Keratinocyte (primary cell): ENCODE results near the gene GTPBP6. TPM values are rescaled to one million over a fixed set of nuclear protein-coding genes. Genes with fewer than 3 reads are reported as not detected.
A peak's percentile ranks its signal among the peaks of the same experiment; 100 is the strongest.

Experiments
- DNase-seq: peaks from one replicate; pipeline ENCODE4 v3.0.0-alpha.2; 2011; ENCODE audit warnings: low read depth, missing footprints, low spot score
- FAIRE-seq: peaks from 2 replicates; lab custom pipeline; 2011; peaks lifted over from hg19 to GRCh38; lab: Jason Lieb, UNC
- H2AFZ ChIP-seq: 2 replicates; pipeline ENCODE4 v1.6.0; 2012; ENCODE audit warnings: low read length, control low read depth, inconsistent platforms; ENCODE audit not compliant: control insufficient read depth
- H3K27ac ChIP-seq: 2 replicates; pipeline ENCODE4 v1.5.1; 2011; ENCODE audit warnings: low read length; ENCODE audit not compliant: control insufficient read depth, insufficient read depth
- H3K27me3 ChIP-seq: 3 replicates; pipeline ENCODE4 v1.6.0; 2011; ENCODE audit warnings: low read length; ENCODE audit not compliant: control insufficient read depth, insufficient read depth; ENCODE audit errors: extremely low read depth
- H3K36me3 ChIP-seq, 2 experiments: 2 replicates in 1 of 2; 3 replicates in 1 of 2; pipeline ENCODE4 v1.5.1; 2011; ENCODE audit warnings: low read length in 2 of 2, mild to moderate bottlenecking in 1 of 2; ENCODE audit not compliant: control insufficient read depth in 2 of 2, insufficient read depth in 2 of 2; ENCODE audit errors: extremely low read depth in 1 of 2
- H3K4me1 ChIP-seq: 3 replicates; pipeline ENCODE4 v1.5.1; 2011; ENCODE audit warnings: low read length; ENCODE audit not compliant: control insufficient read depth, insufficient read depth; ENCODE audit errors: extremely low read depth
- H3K4me2 ChIP-seq: 3 replicates; pipeline ENCODE4 v1.6.0; 2011; ENCODE audit warnings: low read depth, low read length; ENCODE audit not compliant: control insufficient read depth, insufficient read depth; ENCODE audit errors: extremely low read depth
- H3K4me3 ChIP-seq, 3 experiments: fragments of 200-600 bp in 1 of 3; sonication (generic) in 1 of 3; 2 replicates in 2 of 3; 3 replicates in 1 of 3; pipeline ENCODE4 v1.5.1; 2011 to 2016; ENCODE audit warnings: low read length in 3 of 3, mild to moderate bottlenecking in 3 of 3, control low read depth in 2 of 3, inconsistent platforms in 1 of 3, low read depth in 1 of 3, mixed read lengths in 1 of 3, mixed run types in 1 of 3, moderate library complexity in 1 of 3; ENCODE audit not compliant: control insufficient read depth in 2 of 3, insufficient read depth in 2 of 3; ENCODE audit errors: extremely low read depth in 1 of 3
- H3K79me2 ChIP-seq: 2 replicates; pipeline ENCODE4 v1.6.0; 2012; ENCODE audit warnings: low read length; ENCODE audit not compliant: control insufficient read depth, insufficient read depth
- H3K9ac ChIP-seq: 3 replicates; pipeline ENCODE4 v1.6.0; 2011; ENCODE audit warnings: low read length; ENCODE audit not compliant: control insufficient read depth, insufficient read depth; ENCODE audit errors: extremely low read depth
- H3K9me1 ChIP-seq: 3 replicates; pipeline ENCODE4 v1.6.0; 2011; ENCODE audit warnings: low read length; ENCODE audit not compliant: control insufficient read depth, insufficient read depth; ENCODE audit errors: extremely low read depth
- H3K9me3 ChIP-seq: 2 replicates; pipeline ENCODE4 v1.5.1; 2012; ENCODE audit warnings: low read depth, low read length; ENCODE audit not compliant: control insufficient read depth
- H4K20me1 ChIP-seq: 3 replicates; pipeline ENCODE4 v1.6.0; 2011; ENCODE audit warnings: low read length; ENCODE audit not compliant: control insufficient read depth, insufficient read depth; ENCODE audit errors: extremely low read depth
- CTCF ChIP-seq, 3 experiments: IDR thresholded peaks in 1 of 3; conservative IDR thresholded peaks in 1 of 3; optimal IDR thresholded peaks in 1 of 3; 2 replicates in 2 of 3; 3 replicates in 1 of 3; pipeline versions ENCODE3 to v1.5.1; 2011; ENCODE audit warnings: low read length in 3 of 3, mild to moderate bottlenecking in 3 of 3, moderate library complexity in 2 of 3, control low read depth in 1 of 3, inconsistent platforms in 1 of 3; ENCODE audit not compliant: insufficient read depth in 2 of 3; ENCODE audit errors: extremely low read depth in 1 of 3
- EZH2 ChIP-seq: IDR thresholded peaks from one replicate; pipeline ENCODE4 v1.6.1; 2012; ENCODE audit warnings: inconsistent platforms, mild to moderate bottlenecking, low read length, moderate library complexity
- dilution Hi-C: fragments of 300-500 bp; cut with MboI; formaldehyde crosslinking; loops from one replicate; pipeline ENCODE4 v1.7.0; 2020; ENCODE audit warnings: low sequenced_read_pairs; ENCODE audit not compliant: extremely low pct_ligation_motif_present
- polyA plus RNA-seq, 5 experiments: library from polyadenylated mRNA; depleted of rRNA in 3 of 5; stranded (reverse) in 3 of 5; stranded (forward) in 1 of 5; unstranded in 1 of 5; fragments of >200 nt; gene quantifications; 1 replicate in 1 of 5; 2 replicates in 3 of 5; 3 replicates in 1 of 5; pipeline versions ENCODE4 v1.2.1 to v1.2.3, GENCODE V29; 2011 to 2012; ENCODE audit warnings: missing spikeins in 2 of 5, low read depth in 1 of 5, low replicate concordance in 1 of 5

Gene GTPBP6
- polyA plus RNA-seq, 1 donor (not counting 4 experiments of a cell fraction or from before 2014, with no cell fraction given), result 16.7 TPM

- peaks cover 6% of the 10 kb centered on the region for H3K4me1 ChIP-seq
- FAIRE-seq (peak; percentile 80), DNase-seq (peak; percentile 32)
- H3K9ac ChIP-seq, result peak overlapping the region; percentile 77
- peak overlapping the region; percentile 51 to 79 (median 73) for H3K4me3 ChIP-seq
- H2AFZ ChIP-seq, result peak overlapping the region; percentile 95
- H3K27me3 ChIP-seq, result no peaks in the 10 kb centered on the region
- H3K36me3 ChIP-seq, result no peaks in the 10 kb centered on the region
- dilution Hi-C loops, result no loop called here
- H3K4me2 ChIP-seq, result peak overlapping the region; percentile 91
- no peak for TF ChIP-seq CTCF (optimal IDR thresholded peaks at IDR 0.05 in 1 of 3, IDR thresholded peaks at IDR 0.05 in 1 of 3, conservative IDR thresholded peaks at IDR 0.05 in 1 of 3; ENCODE audit: extremely low read depth in 1 of 3, insufficient read depth in 2 of 3, low read length in 3 of 3)
- TF ChIP-seq EZH2, result no peak
- no peaks in the 10 kb centered on the region for H3K9me1 ChIP-seq
- H3K79me2 ChIP-seq, result no peaks in the 10 kb centered on the region
- peak overlapping the region; percentile 43 for H3K27ac ChIP-seq
- H4K20me1 ChIP-seq, result no peaks in the 10 kb centered on the region
- no peaks in the 10 kb centered on the region for H3K9me3 ChIP-seq
Observed at GRCh38 chrX:276581-277201, 41.9 kb downstream of the GTPBP6 start.

GRCh38 chrX:275967-276580 is 42.5 kb downstream of the GTPBP6 start:
- TF ChIP-seq CTCF (optimal IDR thresholded peaks at IDR 0.05 in 1 of 3, IDR thresholded peaks at IDR 0.05 in 1 of 3, conservative IDR thresholded peaks at IDR 0.05 in 1 of 3; ENCODE audit: extremely low read depth in 1 of 3, insufficient read depth in 2 of 3, low read length in 3 of 3) (peak in 1 of 3 experiments; percentile 3), EZH2 (no peak)
- Histone ChIP-seq H3K4me1 (peaks cover 6% of the 10 kb centered on the region), H2AFZ (peak overlapping the region; percentile 95), H4K20me1 (no peaks in the 10 kb centered on the region), H3K27ac (peak overlapping the region; percentile 43), H3K4me3 (peak overlapping the region; percentile 51 to 79 (median 73)), H3K9me1 (no peaks in the 10 kb centered on the region), H3K9ac (peak overlapping the region; percentile 77), H3K27me3 (no peaks in the 10 kb centered on the region), H3K4me2 (peak overlapping the region; percentile 91), H3K79me2 (no peaks in the 10 kb centered on the region), H3K9me3 (no peaks in the 10 kb centered on the region), H3K36me3 (no peaks in the 10 kb centered on the region)
- peak; percentile 23 for DNase-seq
- dilution Hi-C loops, result no loop called here
- FAIRE-seq, result no peak
